ENCODE data around the gene LRRC8D. TPM values are rescaled to one million over a fixed set of nuclear protein-coding genes. Genes with fewer than 3 reads are reported as not detected.

LRRC8D gene
- total and polyA plus RNA-seq, 2 experiments from 2014 or later: 30.1 to 30.7 TPM

DNA sequence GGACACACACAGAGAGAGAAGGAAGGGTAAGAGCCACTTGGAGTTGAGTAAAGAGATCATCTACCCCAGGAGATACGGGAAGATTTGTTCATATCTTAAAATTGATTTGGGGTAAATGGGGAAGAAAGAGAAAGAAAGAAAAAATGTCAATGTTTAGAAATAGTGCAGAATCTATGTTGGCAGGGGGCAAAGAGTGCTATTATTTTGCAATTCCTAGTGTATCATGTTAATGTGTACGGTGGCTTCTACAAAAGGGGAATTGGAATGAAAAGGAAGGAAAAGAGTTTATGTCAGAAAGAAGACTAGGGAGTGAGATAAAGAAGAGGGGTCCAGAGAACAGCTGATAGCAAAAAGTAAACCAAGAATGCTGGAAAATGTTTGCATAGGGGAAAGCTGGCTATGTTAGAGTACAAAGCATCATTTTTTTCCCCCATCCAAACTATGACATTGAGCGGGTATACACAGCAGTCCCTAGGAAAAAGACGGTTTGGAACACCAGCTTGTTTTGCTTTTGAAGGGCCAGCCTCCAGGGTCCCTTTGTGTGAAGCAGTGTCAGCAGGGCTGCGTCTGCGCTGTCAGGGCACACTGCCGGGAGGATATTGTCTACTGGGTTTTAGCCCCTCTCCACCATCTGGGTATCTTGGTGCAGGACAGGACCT is 10.8 kb downstream of the LRRC8D start:
- Histone ChIP-seq H4K20me1 (ENCODE audit: insufficient read depth) (no peaks in the 10 kb centered on the region), H3K79me2 (ENCODE audit: insufficient read depth) (no peaks in the 10 kb centered on the region), H3K4me1 (ENCODE audit: insufficient read depth) (no peaks in the 10 kb centered on the region), H3K9ac (no peak overlapping the region), H3K4me3 (no peak overlapping the region), H3K27ac (no peak overlapping the region), H3K36me3 (ENCODE audit: low read depth) (no peaks in the 10 kb centered on the region), H3K9me2 (ENCODE audit: insufficient read depth) (no peaks in the 10 kb centered on the region), H3K9me3 (ENCODE audit: low read depth) (no peaks in the 10 kb centered on the region), H3F3A (ENCODE audit: insufficient read depth) (no peaks in the 10 kb centered on the region), H2AFZ (no peak overlapping the region), H3K27me3 (replicated peaks; ENCODE audit: insufficient read depth) (no peaks in the 10 kb centered on the region), H3K4me2 (ENCODE audit: unreplicated experiment) (no peak overlapping the region)
- DNase-seq: no peak
- TF ChIP-seq EZH2 (IDR thresholded peaks at IDR 0.05; ENCODE audit: insufficient read depth, poor library complexity, severe bottlenecking) (no peak), EZH2phosphoT487 (IDR thresholded peaks at IDR 0.05; ENCODE audit: insufficient read depth, low read depth) (no peak)
- 76 to 77% methylated on average over 7 of the region's 7 CpGs for WGBS, 2 experiments (ENCODE audit: low coverage in 1 of 2, low lambda C conversion rate in 2 of 2, missing lambda C conversion rate in 2 of 2)
- in situ Hi-C loops (cut with MboI): no loop called here

DNA sequence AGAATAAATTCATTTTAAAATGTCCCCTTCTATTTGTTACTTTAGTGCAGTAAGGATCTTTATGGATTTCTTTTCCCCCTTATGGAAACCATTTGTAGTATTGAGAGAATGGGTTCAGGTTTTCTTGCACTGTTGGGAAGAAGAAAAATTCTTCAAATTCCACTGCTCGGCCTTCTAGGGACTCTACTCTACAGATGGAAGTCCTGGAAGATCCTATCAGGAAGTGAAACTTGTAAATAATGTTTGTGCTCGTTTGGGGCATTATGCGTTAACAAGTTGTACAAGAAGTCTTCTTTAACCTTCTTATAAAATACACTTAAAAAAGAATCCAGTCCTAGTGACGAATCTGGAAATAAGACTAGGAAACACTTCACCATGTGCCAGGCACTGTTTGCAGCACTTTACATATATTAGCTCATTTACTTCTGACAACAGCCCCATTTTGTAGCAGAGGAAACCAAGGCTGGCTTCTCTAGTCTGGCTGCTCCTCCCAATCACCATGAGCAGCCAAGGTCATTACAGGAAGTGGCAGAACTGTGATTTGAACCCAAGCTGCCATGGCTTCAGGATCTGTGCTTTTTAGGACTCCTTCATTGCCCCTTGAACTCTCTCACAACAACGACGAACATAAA is 11.8 kb downstream of the LRRC8D start:
- no peaks in the 10 kb centered on the region for H3K36me3 ChIP-seq (ENCODE audit: low read depth)
- H3K27me3 ChIP-seq (replicated peaks; ENCODE audit: insufficient read depth): no peaks in the 10 kb centered on the region
- H2AFZ ChIP-seq: no peak overlapping the region
- H3K4me2 ChIP-seq (ENCODE audit: unreplicated experiment): no peak overlapping the region
- TF ChIP-seq EZH2 (IDR thresholded peaks at IDR 0.05; ENCODE audit: insufficient read depth, poor library complexity, severe bottlenecking) (no peak), EZH2phosphoT487 (IDR thresholded peaks at IDR 0.05; ENCODE audit: insufficient read depth, low read depth) (no peak)
- H4K20me1 ChIP-seq (ENCODE audit: insufficient read depth): no peaks in the 10 kb centered on the region
- H3K4me3 ChIP-seq: no peak overlapping the region
- no peaks in the 10 kb centered on the region for H3F3A ChIP-seq (ENCODE audit: insufficient read depth)
- H3K9me3 ChIP-seq (ENCODE audit: low read depth): no peaks in the 10 kb centered on the region
- WGBS, 2 experiments (ENCODE audit: low coverage in 1 of 2, low lambda C conversion rate in 2 of 2, missing lambda C conversion rate in 2 of 2): 83 to 84% methylated on average over 6 of the region's 6 CpGs
- no peaks in the 10 kb centered on the region for H3K9me2 ChIP-seq (ENCODE audit: insufficient read depth)
- DNase-seq: no peak
- in situ Hi-C loops (cut with MboI): no loop called here
- no peaks in the 10 kb centered on the region for H3K4me1 ChIP-seq (ENCODE audit: insufficient read depth)
- H3K27ac ChIP-seq: no peak overlapping the region
- H3K9ac ChIP-seq: no peak overlapping the region
- H3K79me2 ChIP-seq (ENCODE audit: insufficient read depth): no peaks in the 10 kb centered on the region

DNA sequence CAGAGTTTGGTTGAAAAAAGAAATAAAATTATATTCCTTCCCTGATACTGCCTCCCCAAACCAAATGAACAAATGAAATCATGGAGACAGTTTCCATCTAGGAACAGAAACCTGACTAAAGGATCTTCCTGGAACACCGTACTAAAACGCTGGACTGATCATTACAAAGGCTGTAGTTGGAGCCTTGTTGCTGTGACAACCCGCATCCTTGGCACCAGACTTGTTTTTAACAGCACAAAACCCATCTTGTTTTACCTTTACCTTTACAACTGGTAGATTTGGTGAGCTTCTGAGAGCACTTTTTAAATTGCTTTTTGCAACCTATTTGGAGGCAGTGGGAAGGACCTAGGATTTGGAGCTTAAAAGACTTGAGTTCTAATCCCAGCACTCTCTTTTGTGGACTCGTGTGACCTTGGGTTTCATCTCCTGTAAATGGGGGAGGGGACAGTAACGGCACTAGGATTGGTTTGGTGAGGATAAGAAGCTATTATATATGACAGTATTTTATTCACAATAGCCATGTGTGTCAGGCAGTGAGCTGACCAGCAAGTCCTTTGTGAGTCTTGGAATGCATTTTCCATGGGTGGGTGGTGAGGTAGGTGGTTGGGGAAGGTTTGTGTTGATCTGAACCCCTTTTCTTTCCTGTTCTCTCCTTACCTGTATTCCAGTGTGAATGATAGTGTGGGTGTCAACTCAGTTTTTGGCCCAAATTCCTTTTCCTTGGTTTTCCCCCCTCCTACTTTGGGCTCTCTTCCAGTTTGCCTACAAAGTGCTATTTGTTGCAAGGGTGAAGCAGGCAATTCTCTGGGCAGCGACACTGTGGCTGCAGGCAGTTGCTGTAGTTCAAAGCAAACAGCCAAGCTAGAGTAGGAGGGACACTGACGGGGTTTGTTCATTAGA is 12.6 kb downstream of the LRRC8D start:
- Histone ChIP-seq H3K4me2 (ENCODE audit: unreplicated experiment) (no peak overlapping the region), H3K36me3 (ENCODE audit: low read depth) (no peaks in the 10 kb centered on the region), H3K9ac (no peak overlapping the region), H3K4me1 (ENCODE audit: insufficient read depth) (no peaks in the 10 kb centered on the region), H2AFZ (no peak overlapping the region), H4K20me1 (ENCODE audit: insufficient read depth) (no peaks in the 10 kb centered on the region), H3K27me3 (replicated peaks; ENCODE audit: insufficient read depth) (no peaks in the 10 kb centered on the region), H3K9me2 (ENCODE audit: insufficient read depth) (no peaks in the 10 kb centered on the region), H3K79me2 (ENCODE audit: insufficient read depth) (no peaks in the 10 kb centered on the region), H3K4me3 (no peak overlapping the region), H3K27ac (no peak overlapping the region), H3K9me3 (ENCODE audit: low read depth) (no peaks in the 10 kb centered on the region), H3F3A (ENCODE audit: insufficient read depth) (no peaks in the 10 kb centered on the region)
- DNase-seq: no peak
- 70 to 75% methylated on average over 7 of the region's 7 CpGs for WGBS, 2 experiments (ENCODE audit: low coverage in 1 of 2, low lambda C conversion rate in 2 of 2, missing lambda C conversion rate in 2 of 2)
- in situ Hi-C loops (cut with MboI): no loop called here
- no peak for TF ChIP-seq EZH2 (IDR thresholded peaks at IDR 0.05; ENCODE audit: insufficient read depth, poor library complexity, severe bottlenecking)
- no peak for TF ChIP-seq EZH2phosphoT487 (IDR thresholded peaks at IDR 0.05; ENCODE audit: insufficient read depth, low read depth)

- no peaks in the 10 kb centered on the region for H3F3A ChIP-seq (ENCODE audit: insufficient read depth)
- H3K4me2 ChIP-seq (ENCODE audit: unreplicated experiment): no peak overlapping the region
- no peaks in the 10 kb centered on the region for H3K4me1 ChIP-seq (ENCODE audit: insufficient read depth)
- no peak for DNase-seq
- no peaks in the 10 kb centered on the region for H3K36me3 ChIP-seq (ENCODE audit: low read depth)
- no peak overlapping the region for H3K27ac ChIP-seq
- no peaks in the 10 kb centered on the region for H3K27me3 ChIP-seq (replicated peaks; ENCODE audit: insufficient read depth)
- 62 to 73% methylated on average over 3 of the region's 3 CpGs for WGBS, 2 experiments (ENCODE audit: low coverage in 1 of 2, low lambda C conversion rate in 2 of 2, missing lambda C conversion rate in 2 of 2)
- H4K20me1 ChIP-seq (ENCODE audit: insufficient read depth): no peaks in the 10 kb centered on the region
- no peak overlapping the region for H3K9ac ChIP-seq
- TF ChIP-seq EZH2 (IDR thresholded peaks at IDR 0.05; ENCODE audit: insufficient read depth, poor library complexity, severe bottlenecking) (no peak), EZH2phosphoT487 (IDR thresholded peaks at IDR 0.05; ENCODE audit: insufficient read depth, low read depth) (no peak)
- H3K4me3 ChIP-seq: no peak overlapping the region
- no peaks in the 10 kb centered on the region for H3K79me2 ChIP-seq (ENCODE audit: insufficient read depth)
- no peaks in the 10 kb centered on the region for H3K9me2 ChIP-seq (ENCODE audit: insufficient read depth)
- no peak overlapping the region for H2AFZ ChIP-seq
- in situ Hi-C loops (cut with MboI): no loop called here
- H3K9me3 ChIP-seq (ENCODE audit: low read depth): no peaks in the 10 kb centered on the region
Measured at GRCh38 chr1:89834083-89834704, 13.4 kb downstream of the LRRC8D start.

Data from GM23248 (cell line).